Right hindlimb (tissue), 1 donor: ENCODE data around the gene RALGAPB.
A peak's percentile ranks its signal among the peaks of the same experiment; 100 is the strongest.
"Not testable (repeated sequence)": the region's sequence is repeated elsewhere in the genome, so short reads cannot be mapped to it uniquely, and the experiment has no call there.

Source experiments
- DNase-seq: peaks from one replicate; pipeline ENCODE4 v3.0.0-alpha.2; 2018

The RALGAPB gene

GRCh38 chr20:38589967-38590675 lies 117.5 kb downstream of the RALGAPB start:
- no peak for DNase-seq

GRCh38 chr20:38590676-38591473 lies 118.2 kb downstream of the RALGAPB start:
- DNase-seq = no peak

- DNase-seq = no peak
These were observed 119.1 kb downstream of the RALGAPB start for GRCh38 chr20:38591474-38592410.

- not testable (repeated sequence) for DNase-seq
These were observed 119.8 kb downstream of the RALGAPB start for GRCh38 chr20:38592411-38592790.

- DNase-seq = not testable (repeated sequence)
These were observed 121.6 kb downstream of the RALGAPB start for GRCh38 chr20:38594281-38594680.

- not testable (repeated sequence) for DNase-seq
These were observed 123.2 kb downstream of the RALGAPB start for GRCh38 chr20:38595886-38596285.

- peak; percentile 32 for DNase-seq
These were observed 126.8 kb downstream of the RALGAPB start for GRCh38 chr20:38599410-38599882.

GRCh38 chr20:38600057-38600456 lies 127.4 kb downstream of the RALGAPB start:
- DNase-seq = no peak

- DNase-seq = peak; percentile 47
These were observed 128.9 kb downstream of the RALGAPB start, which contains the start of gene ARHGAP40 for GRCh38 chr20:38601216-38602184. ARHGAP40 (plus strand) TSS chr20:38601809.

GRCh38 chr20:38602185-38602581 lies 129.5 kb downstream of the RALGAPB start:
- no peak for DNase-seq

- DNase-seq = no peak
These were observed 130.6 kb downstream of the RALGAPB start for GRCh38 chr20:38603286-38603685.

GRCh38 chr20:38604873-38605303 lies 132.2 kb downstream of the RALGAPB start:
- DNase-seq = no peak

GRCh38 chr20:38607351-38607750 lies 134.7 kb downstream of the RALGAPB start:
- no peak for DNase-seq

- no peak for DNase-seq
These were observed 135.5 kb downstream of the RALGAPB start for GRCh38 chr20:38608188-38608587.

GRCh38 chr20:38609815-38610214 lies 137.2 kb downstream of the RALGAPB start:
- no peak for DNase-seq

GRCh38 chr20:38610521-38610920 lies 137.9 kb downstream of the RALGAPB start:
- no peak for DNase-seq

- DNase-seq = no peak
These were observed 140.3 kb downstream of the RALGAPB start for GRCh38 chr20:38612751-38613515.

- no peak for DNase-seq
These were observed 142.6 kb downstream of the RALGAPB start for GRCh38 chr20:38615283-38615682.

- no peak for DNase-seq
These were observed 143.8 kb downstream of the RALGAPB start for GRCh38 chr20:38616457-38616856.

GRCh38 chr20:38617011-38617829 lies 144.6 kb downstream of the RALGAPB start:
- DNase-seq = no peak
